GM18867 (cell line): ENCODE measurements around the gene KCNQ2.

Experiments used
- ATAC-seq: cut with Tn5 transposase; IDR thresholded peaks from one replicate; pipeline ENCODE4 v1.9.1; 2021; ENCODE audit warnings: mild to moderate bottlenecking, moderate library complexity; ENCODE audit not compliant: unreplicated experiment

Gene KCNQ2

DNA sequence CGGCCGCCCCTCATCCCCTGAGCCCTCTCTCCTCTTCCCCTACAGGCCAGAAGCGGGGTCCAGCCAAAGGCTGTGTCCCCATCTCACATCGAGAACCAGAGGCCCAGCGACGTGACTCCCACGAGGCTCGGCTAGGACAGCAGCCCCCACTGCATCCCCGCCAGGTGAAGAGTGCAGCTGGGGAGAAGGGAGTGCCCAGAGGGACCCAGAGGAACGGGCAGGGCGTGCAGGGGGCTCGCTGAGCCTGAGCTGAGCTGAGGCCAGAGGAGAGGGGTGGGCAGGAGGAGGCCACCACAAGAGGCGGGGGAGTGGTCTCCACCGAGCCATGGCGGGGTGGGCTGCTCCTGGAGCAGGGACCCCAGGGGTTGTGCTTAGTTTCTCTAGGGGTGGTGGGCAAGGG, 32.6 kb downstream of the KCNQ2 start:
- ATAC-seq: no peak

DNA sequence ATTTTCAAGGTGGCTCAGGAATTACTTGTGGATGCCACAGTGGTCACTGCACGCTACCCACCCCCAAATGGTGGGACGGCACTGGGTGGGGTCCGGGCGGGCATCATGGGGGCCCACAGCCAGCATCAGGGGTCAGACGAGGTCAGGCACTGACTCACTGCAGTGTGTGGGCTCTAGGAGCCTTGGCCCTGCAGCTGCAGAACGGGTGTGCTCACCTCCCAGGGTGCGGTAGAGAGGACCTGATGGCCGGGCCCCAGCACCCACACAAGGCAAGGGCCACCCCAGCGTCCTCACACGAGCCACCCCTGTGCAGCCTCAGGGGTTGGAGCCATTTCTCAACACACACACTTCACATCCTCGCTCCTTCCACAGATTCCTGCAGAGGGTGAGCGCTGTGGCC, 34.3 kb downstream of the KCNQ2 start:
- ATAC-seq: no peak

GRCh38 chr20:63435552-63435951, 36.9 kb downstream of the KCNQ2 start:
- no peak for ATAC-seq

DNA sequence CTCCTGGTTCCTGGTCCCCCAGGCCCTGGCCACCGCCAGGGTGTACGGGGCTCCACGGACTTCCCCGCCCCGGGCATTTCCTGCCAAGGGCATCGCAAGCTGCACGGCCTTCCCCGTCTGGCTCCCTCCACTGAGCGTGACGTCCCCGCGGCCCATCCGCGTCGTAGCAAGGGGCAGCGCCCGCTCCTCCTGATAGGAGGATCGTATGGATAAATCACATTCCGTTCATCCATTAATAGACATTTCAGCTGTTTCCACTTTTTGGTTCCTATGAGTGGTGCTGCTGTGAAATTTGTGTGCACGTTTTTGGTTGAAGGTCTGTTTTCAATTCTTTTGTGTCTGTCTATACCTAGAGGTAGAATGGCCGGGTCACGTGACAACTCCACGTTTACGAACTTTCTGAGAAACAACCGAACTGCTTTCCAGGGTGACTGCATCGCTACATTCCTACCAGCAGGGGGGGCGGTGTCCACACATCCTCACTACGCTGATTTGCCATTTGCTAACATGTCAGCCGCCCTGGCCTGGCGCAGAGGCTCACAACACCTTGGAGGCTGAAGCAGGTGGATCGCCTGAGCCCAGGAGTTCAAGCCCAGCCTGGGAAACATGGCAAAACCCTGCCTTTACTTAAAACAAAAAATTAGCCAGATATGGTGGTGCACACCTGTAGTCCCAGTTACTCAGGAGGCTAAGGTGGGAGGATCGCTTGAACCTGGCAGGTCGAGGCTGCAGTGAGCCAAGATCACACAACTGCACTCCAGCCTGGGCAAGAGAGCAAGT, 37.7 kb downstream of the KCNQ2 start:
- ATAC-seq: no peak

- no peak for ATAC-seq
Measured at GRCh38 chr20:63433756-63434531, 38.5 kb downstream of the KCNQ2 start.

- ATAC-seq: no peak
Measured at GRCh38 chr20:63433351-63433750, 39.1 kb downstream of the KCNQ2 start.

DNA sequence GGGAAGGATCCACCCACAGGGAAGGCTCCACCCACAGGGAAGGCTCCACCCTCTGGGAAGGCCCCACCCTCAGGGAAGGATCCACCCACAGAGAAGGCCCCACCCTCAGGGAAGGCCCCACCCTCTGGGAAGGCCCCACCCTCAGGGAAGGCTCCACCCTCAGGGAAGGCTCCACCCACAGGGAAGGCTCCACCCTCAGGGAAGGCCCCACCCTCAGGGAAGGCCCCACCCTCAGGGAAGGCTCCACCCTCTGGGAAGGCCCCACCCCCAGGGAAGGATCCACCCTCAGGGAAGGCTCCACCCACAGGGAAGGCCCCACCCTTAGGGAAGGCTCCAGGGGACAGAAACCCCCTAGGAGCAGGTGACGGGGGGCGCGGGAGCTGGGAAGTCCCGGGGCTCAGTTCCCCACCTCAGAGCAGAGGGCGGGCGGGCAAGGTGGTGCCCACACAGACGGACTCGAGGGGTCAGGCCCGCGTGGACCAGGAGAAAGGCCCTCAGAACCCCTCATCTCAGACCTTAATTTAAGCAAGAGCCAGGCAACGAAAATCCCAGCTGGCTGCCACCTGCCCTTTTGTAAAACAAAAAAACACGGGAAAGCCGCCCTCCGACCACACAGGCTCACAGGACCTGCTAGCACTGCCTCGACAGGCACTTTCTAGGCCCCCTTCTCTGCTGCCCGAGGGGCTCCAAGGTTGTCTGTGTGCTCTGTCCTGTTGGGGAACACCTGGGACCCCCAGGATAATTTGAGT, 39.7 kb downstream of the KCNQ2 start:
- no peak for ATAC-seq

DNA sequence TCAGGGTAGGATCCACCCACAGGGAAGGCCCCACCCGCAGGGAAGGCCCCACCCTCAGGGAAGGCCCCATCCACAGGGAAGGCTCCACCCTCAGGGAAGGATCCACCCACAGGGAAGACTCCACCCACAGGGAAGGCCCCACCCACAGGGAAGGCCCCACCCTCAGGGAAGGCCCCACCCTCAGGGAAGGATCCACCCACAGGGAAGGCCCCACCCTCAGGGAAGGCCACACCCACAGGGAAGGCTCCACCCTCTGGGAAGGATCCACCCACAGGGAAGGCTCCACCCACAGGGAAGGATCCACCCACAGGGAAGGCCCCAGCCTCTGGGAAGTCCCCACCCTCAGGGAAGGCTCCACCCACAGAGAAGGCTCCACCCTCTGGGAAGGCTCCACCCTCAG, 40.5 kb downstream of the KCNQ2 start:
- ATAC-seq: no peak

DNA sequence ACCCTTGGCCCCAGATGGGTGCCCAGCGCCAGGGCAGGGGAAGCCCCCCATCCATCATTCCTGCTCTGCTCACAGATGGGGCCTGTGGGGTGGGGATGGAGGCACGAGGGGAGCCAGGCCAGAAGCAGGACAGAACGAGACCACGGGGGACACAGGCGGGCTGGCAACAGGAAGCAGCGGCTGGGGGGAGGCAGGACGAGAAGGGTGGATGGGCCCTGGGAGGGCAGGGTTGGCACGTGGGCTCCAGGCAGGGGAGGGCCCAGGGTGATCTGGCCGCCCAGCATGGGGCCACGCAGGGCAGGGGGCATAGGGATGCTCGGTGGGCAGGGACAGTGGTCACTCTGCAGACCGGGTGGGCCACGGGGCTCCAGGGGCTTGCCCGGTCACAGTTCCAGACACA, 41.6 kb downstream of the KCNQ2 start:
- no peak for ATAC-seq

DNA sequence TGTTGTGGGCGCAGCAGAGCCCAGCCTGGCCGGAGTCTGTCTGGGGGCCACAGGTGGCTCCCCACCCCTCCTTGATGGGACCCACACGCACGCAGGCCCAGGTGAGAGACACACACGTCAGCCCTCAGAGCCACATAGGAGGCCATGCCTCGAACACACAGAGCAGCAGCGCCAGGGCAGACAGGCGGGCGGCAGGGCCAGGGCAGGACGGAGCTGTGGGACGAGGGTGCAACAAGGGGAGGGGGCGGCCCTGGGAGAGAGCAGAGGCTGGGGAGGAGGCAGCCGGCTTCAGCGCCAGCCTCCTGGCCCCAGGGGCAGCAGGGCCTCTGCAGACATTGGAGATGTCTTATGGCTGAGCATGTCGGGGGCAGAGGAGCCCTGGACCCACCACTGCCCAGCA, 42.5 kb downstream of the KCNQ2 start:
- ATAC-seq: no peak

- ATAC-seq: no peak
Measured at GRCh38 chr20:63428906-63429575, 43.4 kb downstream of the KCNQ2 start.

GRCh38 chr20:63427724-63428330, 44.6 kb downstream of the KCNQ2 start:
- ATAC-seq: no peak

DNA sequence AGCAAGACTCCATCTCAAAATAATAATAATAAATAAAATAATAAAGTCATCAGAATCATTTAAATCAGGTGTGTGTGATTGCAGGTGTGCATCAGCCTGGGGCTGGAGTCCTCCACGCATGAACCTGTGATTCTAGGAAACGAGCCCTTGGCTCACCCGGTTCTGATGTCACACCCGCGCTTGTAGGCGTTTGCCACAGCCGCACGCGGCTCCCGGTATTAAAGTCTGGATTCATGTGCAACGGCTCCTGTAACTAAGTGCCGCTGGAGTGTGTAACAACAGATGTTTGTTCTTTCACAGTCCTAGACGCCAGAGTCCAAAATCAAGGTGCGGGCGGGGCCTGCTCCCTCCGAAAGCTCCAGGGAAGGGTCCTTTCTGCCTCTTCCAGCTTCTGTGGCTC, 45.2 kb downstream of the KCNQ2 start:
- ATAC-seq: no peak

DNA sequence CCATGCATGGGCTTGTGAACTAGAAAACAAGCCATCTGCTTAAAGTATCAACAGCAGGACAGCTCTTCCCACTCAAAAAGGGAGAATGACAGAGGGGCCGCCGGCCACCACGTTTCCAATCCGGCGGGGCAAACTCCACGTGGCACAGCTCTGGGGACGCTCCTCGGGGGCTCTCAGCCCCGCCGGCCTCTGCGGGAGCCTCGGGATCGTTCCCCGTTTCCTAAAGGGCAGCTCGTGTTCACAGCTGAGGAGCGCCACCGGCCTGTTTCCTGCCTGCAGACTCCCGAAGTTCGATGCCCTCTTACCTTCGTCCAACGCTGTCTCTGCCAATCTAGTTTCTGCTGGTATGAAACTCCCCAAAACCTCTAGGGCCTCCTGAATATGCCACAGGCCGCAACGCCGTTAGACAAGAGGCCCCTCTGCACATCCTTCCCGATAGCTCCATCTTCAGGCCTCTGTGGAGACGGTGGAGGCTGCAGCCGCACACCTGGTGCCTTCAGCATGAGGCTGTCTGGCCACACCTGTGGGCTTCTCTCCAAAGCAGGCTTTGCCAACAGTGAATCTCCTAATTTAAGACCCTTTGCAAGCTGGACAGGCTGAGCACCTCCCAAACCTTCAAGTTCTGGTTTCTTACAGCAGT, 46.5 kb downstream of the KCNQ2 start:
- ATAC-seq: no peak

- no peak for ATAC-seq
Measured at GRCh38 chr20:63424613-63425012, 47.8 kb downstream of the KCNQ2 start.

DNA sequence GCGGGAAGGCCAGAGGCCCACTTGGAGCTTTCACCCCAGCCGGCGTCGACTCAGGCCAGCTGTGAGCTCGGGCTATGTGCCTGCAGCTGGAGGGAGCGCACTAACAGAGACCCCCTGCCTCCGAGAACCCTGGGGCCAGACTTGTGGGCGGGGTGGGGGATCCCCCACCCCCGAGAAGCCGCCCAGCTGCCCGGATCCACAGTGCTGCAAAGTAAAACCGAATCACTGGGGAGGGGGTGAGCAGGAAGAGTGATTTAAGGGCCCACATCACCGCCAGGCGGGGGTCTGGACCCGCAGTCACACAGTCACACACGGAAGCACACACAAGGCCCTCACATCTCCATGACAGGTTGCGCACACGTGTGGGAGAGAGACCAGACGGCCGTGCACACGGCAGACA, 48.7 kb downstream of the KCNQ2 start:
- no peak for ATAC-seq

- no peak for ATAC-seq
Measured at GRCh38 chr20:63422653-63423052, 49.8 kb downstream of the KCNQ2 start.

GRCh38 chr20:63421913-63422312, 50.5 kb downstream of the KCNQ2 start:
- ATAC-seq: no peak

GRCh38 chr20:63421094-63421692, 51.3 kb downstream of the KCNQ2 start:
- ATAC-seq: no peak
